GM15510 (cell line): ENCODE results near the gene CALML6.

Experiments used
- POLR2A ChIP-seq: IDR thresholded peaks from 3 replicates; pipeline ENCODE4 v1.6.1; 2011; ENCODE audit warnings: borderline replicate concordance; ENCODE audit not compliant: insufficient read length; ENCODE audit errors: extremely low read depth

Gene CALML6

GRCh38 chr1:1916851-1917251 lies 1.8 kb downstream of the CALML6 start:
- no peak for TF ChIP-seq POLR2A

- TF ChIP-seq POLR2A, result no peak
Observed at GRCh38 chr1:1917304-1917976, 2.4 kb downstream of the CALML6 start.

- no peak for TF ChIP-seq POLR2A
Observed at GRCh38 chr1:1917995-1918900, 3.2 kb downstream of the CALML6 start.

GRCh38 chr1:1918901-1919303 lies 3.8 kb downstream of the CALML6 start, which contains the start of gene TMEM52:
Gene TMEM52, minus strand, starts transcription at chr1:1919279. Its CDS starts 14 bp downstream, at chr1:1919265.
- TF ChIP-seq POLR2A, result peak; percentile 7

- peak; percentile 26 for TF ChIP-seq POLR2A
Observed at GRCh38 chr1:1919304-1920056, 4.4 kb downstream of the CALML6 start.

- TF ChIP-seq POLR2A, result no peak
Observed at GRCh38 chr1:1920057-1920607, 5.1 kb downstream of the CALML6 start.

- no peak for TF ChIP-seq POLR2A
Observed at GRCh38 chr1:1920608-1921458, 5.8 kb downstream of the CALML6 start.

- TF ChIP-seq POLR2A, result no peak
Observed at GRCh38 chr1:1921459-1921862, 6.4 kb downstream of the CALML6 start.

- no peak for TF ChIP-seq POLR2A
Observed at GRCh38 chr1:1921901-1922701, 7.0 kb downstream of the CALML6 start.

GRCh38 chr1:1922702-1922955 lies 7.6 kb downstream of the CALML6 start:
- no peak for TF ChIP-seq POLR2A

GRCh38 chr1:1922956-1923833 lies 8.1 kb downstream of the CALML6 start:
- no peak for TF ChIP-seq POLR2A

GRCh38 chr1:1924386-1924785 lies 9.3 kb downstream of the CALML6 start:
- no peak for TF ChIP-seq POLR2A
